ENCODE results near the gene ZNF512. TPM values are rescaled to one million over a fixed set of nuclear protein-coding genes. Genes with fewer than 3 reads are reported as not detected.
"Not testable (repeated sequence)": the region's sequence is repeated elsewhere in the genome, so short reads cannot be mapped to it uniquely, and the experiment has no call there.

The ZNF512 gene
- total and polyA plus RNA-seq, 9 donors, result 28.8 to 79.7 (median 53.4) TPM

DNA sequence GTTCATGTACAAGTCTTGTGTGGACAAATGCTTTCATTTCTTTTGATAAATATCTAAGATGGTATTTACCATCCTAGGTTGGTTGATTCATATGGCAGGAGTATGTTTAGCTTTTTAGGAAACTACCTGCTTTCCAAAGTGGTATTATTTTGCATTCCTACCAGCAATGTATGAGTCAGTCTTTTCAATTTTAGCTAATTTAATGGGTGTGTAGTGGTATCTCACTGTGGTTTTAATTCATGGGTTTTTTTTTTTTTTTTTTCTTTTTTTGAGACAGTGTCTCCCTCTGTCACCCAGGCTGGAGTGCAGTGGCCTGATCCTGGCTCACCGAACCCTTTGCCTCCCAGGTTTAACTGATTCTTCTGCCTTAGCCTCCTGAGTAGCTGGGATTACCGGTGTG, 4.2 kb downstream of the ZNF512 start:
- 96 to 98% (median 98%) methylated on average over 2 of the region's 2 CpGs for WGBS, 3 donors
- Histone ChIP-seq H3K4me3 (no peak overlapping the region), H3K27me3 (no peaks in the 10 kb centered on the region), H3K9me3 (no peaks in the 10 kb centered on the region), H3K27ac (no peak overlapping the region), H3K36me3 (no peaks in the 10 kb centered on the region), H3K4me1 (ENCODE audit: insufficient read depth) (peaks cover 8% of the 10 kb centered on the region)
- intact Hi-C loops (cut with DNase I), result loop anchor here in 1 of 4 donors (10.0 kb wide), 1 partner anchor 92 kb away; the partner anchor contains the start of genes FNDC4 and GCKR
- DNase-seq, result no peak
- TF ChIP-seq POLR2A (IDR thresholded peaks at IDR 0.05) (no peak), EP300 (IDR thresholded peaks at IDR 0.05) (no peak)
- TF ChIP-seq, protein P1, sequence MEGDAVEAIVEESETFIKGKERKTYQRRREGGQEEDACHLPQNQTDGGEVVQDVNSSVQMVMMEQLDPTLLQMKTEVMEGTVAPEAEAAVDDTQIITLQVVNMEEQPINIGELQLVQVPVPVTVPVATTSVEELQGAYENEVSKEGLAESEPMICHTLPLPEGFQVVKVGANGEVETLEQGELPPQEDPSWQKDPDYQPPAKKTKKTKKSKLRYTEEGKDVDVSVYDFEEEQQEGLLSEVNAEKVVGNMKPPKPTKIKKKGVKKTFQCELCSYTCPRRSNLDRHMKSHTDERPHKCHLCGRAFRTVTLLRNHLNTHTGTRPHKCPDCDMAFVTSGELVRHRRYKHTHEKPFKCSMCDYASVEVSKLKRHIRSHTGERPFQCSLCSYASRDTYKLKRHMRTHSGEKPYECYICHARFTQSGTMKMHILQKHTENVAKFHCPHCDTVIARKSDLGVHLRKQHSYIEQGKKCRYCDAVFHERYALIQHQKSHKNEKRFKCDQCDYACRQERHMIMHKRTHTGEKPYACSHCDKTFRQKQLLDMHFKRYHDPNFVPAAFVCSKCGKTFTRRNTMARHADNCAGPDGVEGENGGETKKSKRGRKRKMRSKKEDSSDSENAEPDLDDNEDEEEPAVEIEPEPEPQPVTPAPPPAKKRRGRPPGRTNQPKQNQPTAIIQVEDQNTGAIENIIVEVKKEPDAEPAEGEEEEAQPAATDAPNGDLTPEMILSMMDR (IDR thresholded peaks at IDR 0.05), result no peak

DNA sequence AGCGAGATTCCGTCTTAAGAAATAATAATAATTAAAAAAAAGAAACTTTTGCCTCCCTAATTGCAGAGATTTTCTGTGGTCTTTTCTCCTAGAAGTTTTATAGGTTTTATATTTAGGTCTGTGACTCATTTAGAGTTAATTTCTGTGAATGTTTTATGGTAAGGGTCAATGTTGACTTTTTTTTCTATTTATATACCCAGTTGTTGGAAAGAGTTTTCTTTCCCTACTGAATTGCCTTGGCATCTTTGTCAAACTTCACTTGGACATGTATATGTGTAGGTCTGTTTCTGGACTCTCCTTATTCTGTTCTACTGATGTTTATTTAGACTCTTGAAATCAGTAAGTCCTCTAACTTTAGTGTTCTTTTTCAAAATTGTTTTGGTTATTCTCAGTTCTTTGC, 5.5 kb downstream of the ZNF512 start:
- no peak for DNase-seq
- WGBS, 3 donors, result 89 to 95% (median 92%) methylated on average over 2 of the region's 2 CpGs
- Histone ChIP-seq H3K4me1 (ENCODE audit: insufficient read depth) (peaks cover 5% of the 10 kb centered on the region), H3K4me3 (no peak overlapping the region), H3K9me3 (no peaks in the 10 kb centered on the region), H3K27me3 (no peaks in the 10 kb centered on the region), H3K27ac (no peak overlapping the region), H3K36me3 (no peaks in the 10 kb centered on the region)
- TF ChIP-seq EP300 (IDR thresholded peaks at IDR 0.05) (no peak), POLR2A (IDR thresholded peaks at IDR 0.05) (no peak)
- TF ChIP-seq, protein P1 (IDR thresholded peaks at IDR 0.05), result no peak
- intact Hi-C loops (cut with DNase I), result loop anchor here in 1 of 4 donors (10.0 kb wide), 1 partner anchor 94 kb away; the partner anchor contains the start of genes FNDC4 and GCKR

DNA sequence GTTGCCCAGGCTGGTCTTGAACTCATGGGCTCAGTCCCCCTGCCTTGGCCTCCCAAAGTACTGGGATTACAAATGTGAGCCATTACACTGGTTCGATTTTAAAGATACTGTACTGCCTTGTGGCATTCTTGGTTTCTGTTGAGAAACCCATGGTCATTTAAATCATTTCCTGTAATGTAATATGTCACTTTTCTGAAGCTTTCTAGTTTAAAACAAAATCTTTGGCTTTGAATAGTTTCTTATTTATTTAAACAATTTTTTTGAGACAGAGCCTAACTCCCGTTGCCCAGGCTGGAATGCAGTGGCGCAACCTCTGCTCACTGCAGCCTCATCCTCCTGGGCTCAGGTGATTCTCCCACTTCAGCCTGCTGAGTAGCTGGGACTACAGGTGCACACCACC, 8.9 kb downstream of the ZNF512 start:
- H3K9me3 ChIP-seq, result peaks cover 0 to 3% of the 10 kb centered on the region in 2 donors
- no peaks in the 10 kb centered on the region for H3K4me1 ChIP-seq (ENCODE audit: insufficient read depth)
- DNase-seq, result no peak
- no peak overlapping the region for H3K27ac ChIP-seq
- no peaks in the 10 kb centered on the region for H3K36me3 ChIP-seq
- H3K4me3 ChIP-seq, result no peak overlapping the region
- H3K27me3 ChIP-seq, result no peaks in the 10 kb centered on the region
- 92 to 93% (median 93%) methylated on average over 3 of the region's 3 CpGs for WGBS, 3 donors
- intact Hi-C loops (cut with DNase I), result no loop called here
- TF ChIP-seq, protein P1 (IDR thresholded peaks at IDR 0.05), result no peak
- TF ChIP-seq EP300 (IDR thresholded peaks at IDR 0.05), result no peak
- no peak for TF ChIP-seq POLR2A (IDR thresholded peaks at IDR 0.05)

DNA sequence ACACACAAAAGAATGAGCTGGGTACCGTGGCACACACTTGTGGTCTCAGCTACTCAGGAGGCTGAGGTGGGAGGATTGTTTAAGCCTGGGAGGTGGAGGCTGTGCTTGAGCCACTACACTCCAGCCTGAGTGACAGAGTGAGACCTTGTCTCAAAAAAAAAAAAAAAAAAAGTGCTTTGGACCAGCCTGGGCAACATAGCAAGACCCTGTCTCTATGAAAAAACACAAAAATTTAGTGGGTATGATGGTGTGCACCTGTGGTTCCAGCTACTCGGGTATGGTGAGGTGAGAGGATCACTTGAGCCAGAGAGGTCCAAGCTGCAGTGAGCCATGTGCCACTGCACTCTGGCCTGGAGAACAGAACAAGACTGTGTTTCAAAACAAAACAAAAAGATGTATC, 10.4 kb downstream of the ZNF512 start:
- WGBS, 3 donors, result 94 to 98% (median 95%) methylated on average over 2 of the region's 2 CpGs
- peaks cover 0 to 3% of the 10 kb centered on the region in 2 donors for H3K9me3 ChIP-seq
- intact Hi-C loops (cut with DNase I), result no loop called here
- H3K27ac ChIP-seq, result no peak overlapping the region
- no peaks in the 10 kb centered on the region for H3K4me1 ChIP-seq (ENCODE audit: insufficient read depth)
- H3K36me3 ChIP-seq, result no peaks in the 10 kb centered on the region
- no peak overlapping the region for H3K4me3 ChIP-seq
- H3K27me3 ChIP-seq, result no peaks in the 10 kb centered on the region
- TF ChIP-seq, protein P1 (IDR thresholded peaks at IDR 0.05), result no peak
- TF ChIP-seq POLR2A (IDR thresholded peaks at IDR 0.05), result no peak
- no peak for TF ChIP-seq EP300 (IDR thresholded peaks at IDR 0.05)
- DNase-seq, result no peak

DNA sequence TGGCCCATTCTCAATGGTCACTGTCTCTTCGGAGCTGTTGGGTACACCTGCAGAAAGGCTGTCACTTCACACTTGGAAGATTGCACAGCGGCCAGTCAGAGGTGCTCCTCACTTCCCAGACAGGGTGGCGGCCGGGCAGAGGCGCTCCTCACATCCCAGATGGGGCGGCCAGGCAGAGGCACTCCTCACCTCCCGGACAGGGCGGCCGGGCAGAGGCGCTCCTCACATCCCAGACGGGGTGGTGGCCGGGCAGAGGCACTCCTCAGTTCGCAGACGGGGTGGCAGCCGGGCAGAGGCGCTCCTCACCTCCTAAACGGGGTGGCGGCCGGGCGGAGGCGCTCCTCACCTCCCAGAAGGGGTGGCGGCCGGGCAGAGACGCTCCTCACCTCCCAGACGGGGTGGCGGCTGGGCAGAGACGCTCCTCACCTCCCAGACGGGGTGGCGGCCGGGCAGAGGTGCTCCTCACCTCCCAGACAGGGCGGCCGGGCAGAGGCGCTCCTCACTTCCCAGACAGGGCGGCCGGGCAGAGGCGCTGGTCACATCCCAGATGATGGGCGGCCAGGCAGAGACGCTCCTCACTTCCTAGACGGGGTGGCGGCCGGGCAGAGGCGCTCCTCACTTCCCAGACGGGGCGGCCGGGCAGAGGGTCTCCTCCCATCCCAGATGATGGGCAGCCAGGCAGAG, 11.3 kb downstream of the ZNF512 start:
- intact Hi-C loops (cut with DNase I); H3K36me3 ChIP-seq; H3K4me1 ChIP-seq (ENCODE audit: insufficient read depth); H3K9me3 ChIP-seq; H3K27me3 ChIP-seq; DNase-seq; H3K27ac ChIP-seq; H3K4me3 ChIP-seq: not testable (repeated sequence)
- 96 to 99% (median 97%) methylated on average over 19 to 45 of the region's 45 CpGs for WGBS, 3 donors

DNA sequence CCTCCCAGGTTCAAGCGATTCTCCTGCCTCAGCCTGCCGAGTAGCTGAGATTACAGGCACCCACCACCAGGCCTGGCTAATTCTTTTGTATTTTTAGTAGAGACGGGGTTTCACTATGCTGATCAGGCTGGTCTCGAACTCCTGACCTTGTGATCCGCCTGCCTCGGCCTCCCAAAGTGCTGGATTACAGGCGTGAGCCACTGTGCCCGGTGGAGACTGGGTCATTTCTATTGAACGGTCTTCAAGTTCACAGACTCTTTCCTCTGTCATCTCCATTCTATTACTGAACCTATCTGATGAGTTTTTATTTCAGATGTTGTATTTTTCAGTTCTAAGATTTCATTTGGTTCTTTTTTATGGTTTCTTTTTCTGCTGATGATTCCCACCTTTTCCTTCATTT, 12.6 kb downstream of the ZNF512 start:
- H3K27ac ChIP-seq; DNase-seq; H3K4me3 ChIP-seq; intact Hi-C loops (cut with DNase I); H3K27me3 ChIP-seq; H3K36me3 ChIP-seq; H3K4me1 ChIP-seq (ENCODE audit: insufficient read depth); H3K9me3 ChIP-seq: not testable (repeated sequence)
- 97 to 98% (median 98%) methylated on average over 9 of the region's 9 CpGs for WGBS, 3 donors
